HEK293 (cell line): ENCODE measurements around the gene ZNF471.

ENCODE experiments used
- CTCF ChIA-PET: fragments of 350-600 bp; formaldehyde crosslinking; extraction: SDS; loops from one replicate; lab custom pipeline; 2021; ENCODE audit warnings: antibody characterized with exemption; lab: Yijun Ruan, JAX
- POLR2A ChIA-PET: fragments of 300-600 bp; formaldehyde crosslinking; extraction: SDS; loops from one replicate; lab custom pipeline; 2020; ENCODE audit warnings: antibody characterized with exemption, inconsistent platforms; lab: Yijun Ruan, JAX
- H3K27ac ChIP-seq: fragments of 200-500 bp; sonication (Bioruptor generic); 2 replicates; pipeline ENCODE4 v1.5.1; 2014; ENCODE audit warnings: low read depth, low read length, control low read depth, inconsistent platforms; ENCODE audit errors: extremely low read depth
- H3K36me3 ChIP-seq, 2 experiments: fragments of 200-500 bp in 1 of 2; sonication (Bioruptor generic) in 1 of 2; 1 replicate in 1 of 2; 2 replicates in 1 of 2; pipeline ENCODE4 v1.5.1; 2014 to 2017; ENCODE audit warnings: inconsistent platforms in 2 of 2, low read length in 2 of 2; ENCODE audit not compliant: control insufficient read depth in 2 of 2, insufficient read depth in 1 of 2
- H3K4me1 ChIP-seq: fragments of 200-500 bp; sonication (Bioruptor generic); 2 replicates; pipeline ENCODE4 v1.5.1; 2014; ENCODE audit warnings: mild to moderate bottlenecking, low read length, inconsistent platforms; ENCODE audit not compliant: control insufficient read depth, insufficient read depth
- H3K4me3 ChIP-seq: 2 replicates; pipeline ENCODE4 v1.5.1; 2011; ENCODE audit warnings: low read depth, mild to moderate bottlenecking, control low read depth, low read length, moderate library complexity
- H3K9me3 ChIP-seq: fragments of 200-500 bp; sonication (Bioruptor generic); 2 replicates; pipeline ENCODE4 v1.5.1; 2014; ENCODE audit warnings: low read depth, low read length, inconsistent platforms; ENCODE audit not compliant: control insufficient read depth, insufficient read depth
- EGR2 ChIP-seq: fragments of 450-650 bp; formaldehyde crosslinking; IDR thresholded peaks from 2 replicates; pipeline ENCODE4 v1.5.1; 2016; ENCODE audit warnings: low read depth, missing biosample characterization, missing genetic modification characterization
- HOXD13 ChIP-seq: sonication (generic); formaldehyde crosslinking; IDR thresholded peaks from 2 replicates; pipeline ENCODE4 v1.8.0; 2022; ENCODE audit warnings: missing genetic modification reagents, borderline replicate concordance
- KLF10 ChIP-seq: fragments of 450-650 bp; IDR thresholded peaks from 2 replicates; pipeline ENCODE4 v1.5.1; 2018; ENCODE audit warnings: missing biosample characterization, mild to moderate bottlenecking, missing genetic modification characterization
- KLF8 ChIP-seq: fragments of 450-650 bp; formaldehyde crosslinking; IDR thresholded peaks from 2 replicates; pipeline ENCODE4 v1.5.1; 2016; ENCODE audit warnings: missing biosample characterization, missing genetic modification characterization
- KLF9 ChIP-seq: fragments of 450-650 bp; formaldehyde crosslinking; IDR thresholded peaks from 2 replicates; pipeline ENCODE4 v1.5.1; 2016; ENCODE audit warnings: missing biosample characterization, missing genetic modification characterization, low read depth
- MYNN ChIP-seq: fragments of 450-650 bp; formaldehyde crosslinking; IDR thresholded peaks from 2 replicates; pipeline ENCODE4 v1.5.1; 2016; ENCODE audit warnings: missing biosample characterization, missing genetic modification characterization, borderline replicate concordance
- MZF1 ChIP-seq: fragments of 450-650 bp; formaldehyde crosslinking; IDR thresholded peaks from 2 replicates; pipeline ENCODE4 v1.5.1; 2017; ENCODE audit warnings: missing biosample characterization, missing genetic modification characterization, borderline replicate concordance
- PRDM1 ChIP-seq: fragments of 450-650 bp; formaldehyde crosslinking; IDR thresholded peaks from 2 replicates; pipeline ENCODE4; 2016; ENCODE audit warnings: missing biosample characterization, missing genetic modification characterization
- RBAK ChIP-seq: fragments of 450-650 bp; formaldehyde crosslinking; IDR thresholded peaks from 2 replicates; pipeline ENCODE4 v1.5.1; 2016; ENCODE audit warnings: missing biosample characterization, missing genetic modification characterization
- SETDB1 ChIP-seq: IDR thresholded peaks from one replicate; pipeline ENCODE4 v1.6.1; 2017; ENCODE audit warnings: mild to moderate bottlenecking, low read length, moderate library complexity, mixed read lengths; ENCODE audit not compliant: insufficient read length
- YY2 ChIP-seq: fragments of 450-650 bp; formaldehyde crosslinking; IDR thresholded peaks from 2 replicates; pipeline ENCODE4 v1.5.1; 2016; ENCODE audit warnings: missing biosample characterization, missing genetic modification characterization
- ZBTB1 ChIP-seq: fragments of 450-650 bp; formaldehyde crosslinking; IDR thresholded peaks from 2 replicates; pipeline ENCODE4 v1.5.1; 2016; ENCODE audit warnings: missing biosample characterization, missing genetic modification characterization
- ZBTB20 ChIP-seq: fragments of 450-650 bp; formaldehyde crosslinking; IDR thresholded peaks from 2 replicates; pipeline ENCODE4 v1.5.1; 2016; ENCODE audit warnings: missing biosample characterization, missing genetic modification characterization
- ZBTB8A ChIP-seq: fragments of 450-650 bp; formaldehyde crosslinking; IDR thresholded peaks from 2 replicates; pipeline ENCODE4 v1.5.1; 2016; ENCODE audit warnings: missing biosample characterization, missing genetic modification characterization
- ZFHX2 ChIP-seq: fragments of 450-650 bp; formaldehyde crosslinking; conservative IDR thresholded peaks from 2 replicates; pipeline ENCODE4 v1.5.1; 2016; ENCODE audit warnings: missing biosample characterization, missing genetic modification characterization
- ZNF10 ChIP-seq: fragments of 450-650 bp; formaldehyde crosslinking; IDR thresholded peaks from 2 replicates; pipeline ENCODE4 v1.5.1; 2017; ENCODE audit warnings: missing biosample characterization, missing genetic modification characterization
- ZNF169 ChIP-seq: fragments of 450-650 bp; formaldehyde crosslinking; IDR thresholded peaks from 2 replicates; pipeline ENCODE4 v1.5.1; 2016; ENCODE audit warnings: missing biosample characterization, missing genetic modification characterization
- ZNF18 ChIP-seq: fragments of 450-650 bp; formaldehyde crosslinking; IDR thresholded peaks from 2 replicates; pipeline ENCODE4 v1.5.1; 2016; ENCODE audit warnings: missing biosample characterization, missing genetic modification characterization
- ZNF19 ChIP-seq: fragments of 450-650 bp; formaldehyde crosslinking; IDR thresholded peaks from 2 replicates; pipeline ENCODE4; 2016; ENCODE audit warnings: missing biosample characterization, missing genetic modification characterization, low read depth
- ZNF48 ChIP-seq: fragments of 450-650 bp; formaldehyde crosslinking; IDR thresholded peaks from 2 replicates; pipeline ENCODE4 v1.5.1; 2016; ENCODE audit warnings: missing biosample characterization, missing genetic modification characterization
- ZNF501 ChIP-seq: fragments of 450-650 bp; formaldehyde crosslinking; IDR thresholded peaks from 2 replicates; pipeline ENCODE4 v1.5.1; 2016; ENCODE audit warnings: missing biosample characterization, missing genetic modification characterization
- ZNF514 ChIP-seq: fragments of 450-650 bp; formaldehyde crosslinking; IDR thresholded peaks from 2 replicates; pipeline ENCODE4 v1.5.1; 2016; ENCODE audit warnings: missing biosample characterization, missing genetic modification characterization
- ZNF558 ChIP-seq: fragments of 450-650 bp; formaldehyde crosslinking; IDR thresholded peaks from 2 replicates; pipeline ENCODE4 v1.5.1; 2016; ENCODE audit warnings: missing biosample characterization, missing genetic modification characterization
- ZNF571 ChIP-seq: fragments of 450-650 bp; formaldehyde crosslinking; IDR thresholded peaks from 2 replicates; pipeline ENCODE4 v1.5.0; 2017; ENCODE audit warnings: missing biosample characterization, missing genetic modification characterization
- ZNF600 ChIP-seq: fragments of 450-650 bp; formaldehyde crosslinking; IDR thresholded peaks from 2 replicates; pipeline ENCODE4 v1.5.1; 2016; ENCODE audit warnings: missing biosample characterization, missing genetic modification characterization
- ZNF621 ChIP-seq: fragments of 450-650 bp; formaldehyde crosslinking; IDR thresholded peaks from 2 replicates; pipeline ENCODE4 v1.5.1; 2017; ENCODE audit warnings: missing biosample characterization, missing genetic modification characterization
- ZNF677 ChIP-seq: fragments of 450-650 bp; IDR thresholded peaks from 2 replicates; pipeline ENCODE4 v1.5.0; 2018; ENCODE audit warnings: missing biosample characterization, mild to moderate bottlenecking, missing genetic modification characterization, moderate library complexity
- ZNF747 ChIP-seq: fragments of 450-650 bp; formaldehyde crosslinking; IDR thresholded peaks from 2 replicates; pipeline ENCODE4 v1.5.1; 2016; ENCODE audit warnings: missing biosample characterization, missing genetic modification characterization
- ZNF785 ChIP-seq: fragments of 450-650 bp; formaldehyde crosslinking; IDR thresholded peaks from 2 replicates; pipeline ENCODE4 v1.5.1; 2016; ENCODE audit warnings: missing biosample characterization, missing genetic modification characterization
- ZXDB ChIP-seq: fragments of 450-650 bp; formaldehyde crosslinking; IDR thresholded peaks from 2 replicates; pipeline ENCODE4 v1.5.1; 2016; ENCODE audit warnings: missing biosample characterization, missing genetic modification characterization
- TF ChIP-seq, protein P1 (sequence below): sonication (generic); formaldehyde crosslinking; IDR thresholded peaks from 2 replicates; pipeline ENCODE4 v1.8.1; 2022; ENCODE audit warnings: mild to moderate bottlenecking, moderate library complexity, missing genetic modification reagents
- TF ChIP-seq, protein P2 (sequence below): fragments of 450-650 bp; formaldehyde crosslinking; optimal IDR thresholded peaks from 2 replicates; pipeline ENCODE3; 2016; ENCODE audit warnings: missing biosample characterization, mild to moderate bottlenecking, missing genetic modification characterization

The ZNF471 gene

DNA sequence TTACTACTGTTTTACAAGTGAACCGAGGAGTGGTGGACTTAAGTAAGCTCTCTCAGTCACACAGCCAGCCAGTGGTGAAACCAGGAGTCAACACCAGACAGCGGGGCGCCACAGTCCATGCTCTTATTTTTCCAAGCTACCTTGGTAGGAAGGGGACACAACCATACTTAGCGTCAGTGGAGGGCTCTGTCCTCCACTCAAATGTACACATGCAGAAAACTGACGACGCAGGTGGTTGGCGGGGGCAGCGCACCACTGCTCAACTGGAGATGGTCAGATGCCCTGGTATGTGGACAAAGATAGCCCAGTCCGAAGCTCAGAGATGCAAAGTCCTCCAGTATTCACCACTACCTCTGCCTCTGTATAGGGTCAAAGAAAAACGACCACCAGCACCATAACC, 31.6 kb upstream of the ZNF471 start:
- Histone ChIP-seq H3K4me3 (no peak overlapping the region), H3K27ac (no peak overlapping the region)
- POLR2A ChIA-PET = no interaction called here

GRCh38 chr19:56476651-56477428, 30.8 kb upstream of the ZNF471 start, which contains the start of gene ZNF667:
Gene ZNF667 (minus strand): TSS chr19:56477345. CDS start chr19:56462370, 14,975 bp downstream.
- TF ChIP-seq RBAK (tag by site-specific recombination) (no peak), KLF9 (tag by site-specific recombination) (peak; percentile 44), HOXD13 (CRISPR knock-in tag) (no peak), YY2 (no peak), ZNF785 (tag by site-specific recombination) (peak; percentile 92), ZXDB (tag by site-specific recombination) (no peak), ZNF19 (tag by site-specific recombination) (no peak), ZNF571 (tag by site-specific recombination) (no peak), ZNF600 (no peak), ZNF169 (tag by site-specific recombination) (no peak), ZNF501 (no peak), ZBTB20 (tag by site-specific recombination) (no peak), MYNN (tag by site-specific recombination) (no peak), ZNF514 (tag by site-specific recombination) (no peak), ZBTB1 (tag by site-specific recombination) (no peak), KLF10 (no peak), KLF8 (tag by site-specific recombination) (no peak), PRDM1 (no peak), ZNF558 (tag by site-specific recombination) (no peak), ZNF677 (tag by site-specific recombination) (no peak), ZNF48 (no peak), ZNF10 (tag by site-specific recombination) (no peak), ZNF747 (tag by site-specific recombination) (no peak), EGR2 (tag by site-specific recombination) (peak; percentile 85), ZNF621 (tag by site-specific recombination) (no peak), ZNF18 (tag by site-specific recombination) (no peak), ZFHX2 (tag by site-specific recombination) (peak; percentile 98), ZBTB8A (peak; percentile 36; the same call in 1 of the 2 replicates), MZF1 (tag by site-specific recombination) (no peak), SETDB1 (no peak)
- TF ChIP-seq, protein P1, sequence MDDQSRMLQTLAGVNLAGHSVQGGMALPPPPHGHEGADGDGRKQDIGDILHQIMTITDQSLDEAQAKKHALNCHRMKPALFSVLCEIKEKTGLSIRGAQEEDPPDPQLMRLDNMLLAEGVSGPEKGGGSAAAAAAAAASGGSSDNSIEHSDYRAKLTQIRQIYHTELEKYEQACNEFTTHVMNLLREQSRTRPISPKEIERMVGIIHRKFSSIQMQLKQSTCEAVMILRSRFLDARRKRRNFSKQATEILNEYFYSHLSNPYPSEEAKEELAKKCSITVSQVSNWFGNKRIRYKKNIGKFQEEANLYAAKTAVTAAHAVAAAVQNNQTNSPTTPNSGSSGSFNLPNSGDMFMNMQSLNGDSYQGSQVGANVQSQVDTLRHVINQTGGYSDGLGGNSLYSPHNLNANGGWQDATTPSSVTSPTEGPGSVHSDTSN (CRISPR knock-in tag) = 0 out of 2 replicates have a peak, but pooled peaks have one; percentile 53
- TF ChIP-seq, protein P2, sequence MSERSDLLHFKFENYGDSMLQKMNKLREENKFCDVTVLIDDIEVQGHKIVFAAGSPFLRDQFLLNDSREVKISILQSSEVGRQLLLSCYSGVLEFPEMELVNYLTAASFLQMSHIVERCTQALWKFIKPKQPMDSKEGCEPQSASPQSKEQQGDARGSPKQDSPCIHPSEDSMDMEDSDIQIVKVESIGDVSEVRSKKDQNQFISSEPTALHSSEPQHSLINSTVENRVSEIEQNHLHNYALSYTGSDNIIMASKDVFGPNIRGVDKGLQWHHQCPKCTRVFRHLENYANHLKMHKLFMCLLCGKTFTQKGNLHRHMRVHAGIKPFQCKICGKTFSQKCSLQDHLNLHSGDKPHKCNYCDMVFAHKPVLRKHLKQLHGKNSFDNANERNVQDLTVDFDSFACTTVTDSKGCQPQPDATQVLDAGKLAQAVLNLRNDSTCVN = no peak
- H3K9me3 ChIP-seq = no peaks in the 10 kb centered on the region; the same call in 1 of the 2 replicates
- H3K4me1 ChIP-seq = no peaks in the 10 kb centered on the region; the same call in 1 of the 2 replicates
- CTCF ChIA-PET = interaction anchor here (1.1 kb wide), 1 partner anchor 160 kb away, joined by 3 read pairs; no protein-coding TSS in a partner anchor
- POLR2A ChIA-PET = no interaction called here
- H3K27ac ChIP-seq = no peak within 1 kb of the TSS; the same call in 1 of the 2 replicates
- peak within 1 kb of the TSS; percentile 44 for H3K4me3 ChIP-seq
- H3K36me3 ChIP-seq = no peaks in the 10 kb centered on the region

More for the DNA sequence above, 31.6 kb upstream of the ZNF471 start:
- H3K4me1 ChIP-seq = no peaks in the 10 kb centered on the region; the same call in 1 of the 2 replicates
- H3K9me3 ChIP-seq = no peaks in the 10 kb centered on the region; the same call in 1 of the 2 replicates
- CTCF ChIA-PET = interaction anchor here (1.1 kb wide), 1 partner anchor 161 kb away, joined by 3 read pairs; no protein-coding TSS in a partner anchor
- no peaks in the 10 kb centered on the region for H3K36me3 ChIP-seq
- no peak for TF ChIP-seq KLF9 (tag by site-specific recombination)
